Measurements from ENCODE around the gene NFATC2IP. TPM values are rescaled to one million over a fixed set of nuclear protein-coding genes. Genes with fewer than 3 reads are reported as not detected.

The NFATC2IP gene
- total and polyA plus RNA-seq, 10 of the 15 experiments (the other 5 are each of a cell fraction or from before 2014, with no cell fraction given): 12.2 to 93.9 (median 46.9) TPM

DNA sequence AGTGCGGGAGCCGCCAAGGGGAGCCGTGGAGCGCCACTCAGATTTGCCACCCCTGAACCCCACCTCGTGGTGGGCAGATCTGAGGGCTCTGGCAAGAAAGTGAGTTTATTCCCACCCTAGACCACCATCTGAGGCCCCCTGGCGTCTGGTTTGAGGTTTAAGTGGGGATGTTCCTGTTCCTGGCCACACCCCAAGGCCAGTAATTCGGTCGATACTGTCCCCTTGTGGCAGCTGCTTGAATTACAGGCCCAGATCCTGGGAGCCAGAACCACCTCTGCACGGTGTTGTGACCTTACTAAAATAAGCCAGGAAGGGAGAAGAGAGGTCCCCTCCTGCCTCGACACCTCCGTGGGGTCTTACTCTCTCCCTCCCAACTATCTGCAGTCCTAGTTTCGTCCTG lies 30.8 kb downstream of the NFATC2IP start:
- BruUV-seq (replicated peaks): no TSS peak
- peak; percentile 66; the same call in 1 of the 2 replicates for TF ChIP-seq CBX5 (IDR thresholded peaks at IDR 0.05; ENCODE audit: low read depth)
- TF ChIP-seq SUZ12 (IDR thresholded peaks at IDR 0.05; ENCODE audit: unreplicated experiment): no peak
- TF ChIP-seq STAT1 (conservative IDR thresholded peaks at IDR 0.05): no peak
- TF ChIP-seq, protein P1, sequence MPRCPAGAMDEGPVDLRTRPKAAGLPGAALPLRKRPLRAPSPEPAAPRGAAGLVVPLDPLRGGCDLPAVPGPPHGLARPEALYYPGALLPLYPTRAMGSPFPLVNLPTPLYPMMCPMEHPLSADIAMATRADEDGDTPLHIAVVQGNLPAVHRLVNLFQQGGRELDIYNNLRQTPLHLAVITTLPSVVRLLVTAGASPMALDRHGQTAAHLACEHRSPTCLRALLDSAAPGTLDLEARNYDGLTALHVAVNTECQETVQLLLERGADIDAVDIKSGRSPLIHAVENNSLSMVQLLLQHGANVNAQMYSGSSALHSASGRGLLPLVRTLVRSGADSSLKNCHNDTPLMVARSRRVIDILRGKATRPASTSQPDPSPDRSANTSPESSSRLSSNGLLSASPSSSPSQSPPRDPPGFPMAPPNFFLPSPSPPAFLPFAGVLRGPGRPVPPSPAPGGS (IDR thresholded peaks at IDR 0.05; ENCODE audit: borderline replicate concordance, insufficient read depth, low read depth, low read length, poor library complexity, severe bottlenecking): no peak
- no peak for TF ChIP-seq GATAD2B (conservative IDR thresholded peaks at IDR 0.05; ENCODE audit: low read depth)
- TF ChIP-seq POLR2A (IDR thresholded peaks at IDR 0.05; ENCODE audit: low read depth, low read length): 0 out of 2 replicates have a peak, but pooled peaks have one; percentile 12
- TF ChIP-seq, protein P2, sequence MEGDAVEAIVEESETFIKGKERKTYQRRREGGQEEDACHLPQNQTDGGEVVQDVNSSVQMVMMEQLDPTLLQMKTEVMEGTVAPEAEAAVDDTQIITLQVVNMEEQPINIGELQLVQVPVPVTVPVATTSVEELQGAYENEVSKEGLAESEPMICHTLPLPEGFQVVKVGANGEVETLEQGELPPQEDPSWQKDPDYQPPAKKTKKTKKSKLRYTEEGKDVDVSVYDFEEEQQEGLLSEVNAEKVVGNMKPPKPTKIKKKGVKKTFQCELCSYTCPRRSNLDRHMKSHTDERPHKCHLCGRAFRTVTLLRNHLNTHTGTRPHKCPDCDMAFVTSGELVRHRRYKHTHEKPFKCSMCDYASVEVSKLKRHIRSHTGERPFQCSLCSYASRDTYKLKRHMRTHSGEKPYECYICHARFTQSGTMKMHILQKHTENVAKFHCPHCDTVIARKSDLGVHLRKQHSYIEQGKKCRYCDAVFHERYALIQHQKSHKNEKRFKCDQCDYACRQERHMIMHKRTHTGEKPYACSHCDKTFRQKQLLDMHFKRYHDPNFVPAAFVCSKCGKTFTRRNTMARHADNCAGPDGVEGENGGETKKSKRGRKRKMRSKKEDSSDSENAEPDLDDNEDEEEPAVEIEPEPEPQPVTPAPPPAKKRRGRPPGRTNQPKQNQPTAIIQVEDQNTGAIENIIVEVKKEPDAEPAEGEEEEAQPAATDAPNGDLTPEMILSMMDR (IDR thresholded peaks at IDR 0.05 in 2 of 3, conservative IDR thresholded peaks at IDR 0.05 in 1 of 3; ENCODE audit: control insufficient read depth in 2 of 3, extremely low read depth in 1 of 3, insufficient read depth in 1 of 3, low read depth in 3 of 3, low read length in 3 of 3): peak in 2 of 3 experiments; percentile 62 to 82; a peak in 5 of 6 replicates
- TF ChIP-seq NRF1 (conservative IDR thresholded peaks at IDR 0.05; ENCODE audit: low read depth, low read length): no peak
- TF ChIP-seq SPI1 (IDR thresholded peaks at IDR 0.05; ENCODE audit: borderline replicate concordance, insufficient read depth, low read depth, low read length): no peak
- TF ChIP-seq TCF3 (IDR thresholded peaks at IDR 0.05; ENCODE audit: borderline replicate concordance, insufficient read depth, low read depth, low read length): no peak
- TF ChIP-seq, protein P3, sequence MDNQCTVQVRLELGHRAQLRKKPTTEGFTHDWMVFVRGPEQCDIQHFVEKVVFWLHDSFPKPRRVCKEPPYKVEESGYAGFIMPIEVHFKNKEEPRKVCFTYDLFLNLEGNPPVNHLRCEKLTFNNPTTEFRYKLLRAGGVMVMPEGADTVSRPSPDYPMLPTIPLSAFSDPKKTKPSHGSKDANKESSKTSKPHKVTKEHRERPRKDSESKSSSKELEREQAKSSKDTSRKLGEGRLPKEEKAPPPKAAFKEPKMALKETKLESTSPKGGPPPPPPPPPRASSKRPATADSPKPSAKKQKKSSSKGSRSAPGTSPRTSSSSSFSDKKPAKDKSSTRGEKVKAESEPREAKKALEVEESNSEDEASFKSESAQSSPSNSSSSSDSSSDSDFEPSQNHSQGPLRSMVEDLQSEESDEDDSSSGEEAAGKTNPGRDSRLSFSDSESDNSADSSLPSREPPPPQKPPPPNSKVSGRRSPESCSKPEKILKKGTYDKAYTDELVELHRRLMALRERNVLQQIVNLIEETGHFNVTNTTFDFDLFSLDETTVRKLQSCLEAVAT (IDR thresholded peaks at IDR 0.05): no peak
- TF ChIP-seq RAD21 (IDR thresholded peaks at IDR 0.05; ENCODE audit: insufficient read depth, low read depth, low read length): 0 out of 2 replicates have a peak, but pooled peaks have one; percentile 9
- no peak for TF ChIP-seq POLR2AphosphoS5 (IDR thresholded peaks at IDR 0.05; ENCODE audit: low read length)
- TF ChIP-seq, protein P4, sequence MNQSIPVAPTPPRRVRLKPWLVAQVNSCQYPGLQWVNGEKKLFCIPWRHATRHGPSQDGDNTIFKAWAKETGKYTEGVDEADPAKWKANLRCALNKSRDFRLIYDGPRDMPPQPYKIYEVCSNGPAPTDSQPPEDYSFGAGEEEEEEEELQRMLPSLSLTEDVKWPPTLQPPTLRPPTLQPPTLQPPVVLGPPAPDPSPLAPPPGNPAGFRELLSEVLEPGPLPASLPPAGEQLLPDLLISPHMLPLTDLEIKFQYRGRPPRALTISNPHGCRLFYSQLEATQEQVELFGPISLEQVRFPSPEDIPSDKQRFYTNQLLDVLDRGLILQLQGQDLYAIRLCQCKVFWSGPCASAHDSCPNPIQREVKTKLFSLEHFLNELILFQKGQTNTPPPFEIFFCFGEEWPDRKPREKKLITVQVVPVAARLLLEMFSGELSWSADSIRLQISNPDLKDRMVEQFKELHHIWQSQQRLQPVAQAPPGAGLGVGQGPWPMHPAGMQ (IDR thresholded peaks at IDR 0.05; ENCODE audit: borderline replicate concordance): no peak
- TF ChIP-seq, protein P5, sequence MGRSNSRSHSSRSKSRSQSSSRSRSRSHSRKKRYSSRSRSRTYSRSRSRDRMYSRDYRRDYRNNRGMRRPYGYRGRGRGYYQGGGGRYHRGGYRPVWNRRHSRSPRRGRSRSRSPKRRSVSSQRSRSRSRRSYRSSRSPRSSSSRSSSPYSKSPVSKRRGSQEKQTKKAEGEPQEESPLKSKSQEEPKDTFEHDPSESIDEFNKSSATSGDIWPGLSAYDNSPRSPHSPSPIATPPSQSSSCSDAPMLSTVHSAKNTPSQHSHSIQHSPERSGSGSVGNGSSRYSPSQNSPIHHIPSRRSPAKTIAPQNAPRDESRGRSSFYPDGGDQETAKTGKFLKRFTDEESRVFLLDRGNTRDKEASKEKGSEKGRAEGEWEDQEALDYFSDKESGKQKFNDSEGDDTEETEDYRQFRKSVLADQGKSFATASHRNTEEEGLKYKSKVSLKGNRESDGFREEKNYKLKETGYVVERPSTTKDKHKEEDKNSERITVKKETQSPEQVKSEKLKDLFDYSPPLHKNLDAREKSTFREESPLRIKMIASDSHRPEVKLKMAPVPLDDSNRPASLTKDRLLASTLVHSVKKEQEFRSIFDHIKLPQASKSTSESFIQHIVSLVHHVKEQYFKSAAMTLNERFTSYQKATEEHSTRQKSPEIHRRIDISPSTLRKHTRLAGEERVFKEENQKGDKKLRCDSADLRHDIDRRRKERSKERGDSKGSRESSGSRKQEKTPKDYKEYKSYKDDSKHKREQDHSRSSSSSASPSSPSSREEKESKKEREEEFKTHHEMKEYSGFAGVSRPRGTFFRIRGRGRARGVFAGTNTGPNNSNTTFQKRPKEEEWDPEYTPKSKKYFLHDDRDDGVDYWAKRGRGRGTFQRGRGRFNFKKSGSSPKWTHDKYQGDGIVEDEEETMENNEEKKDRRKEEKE (IDR thresholded peaks at IDR 0.05): no peak

More for the DNA sequence above, 30.8 kb downstream of the NFATC2IP start:
- DNase-seq (ENCODE audit: low read depth, low spot score) (no peak), ATAC-seq (no peak), FAIRE-seq (no peak)
- Histone ChIP-seq H3K27me3 (replicated peaks in 1 of 2; ENCODE audit: control insufficient read depth in 2 of 2, insufficient read depth in 2 of 2, low read length in 1 of 2) (no peaks in the 10 kb centered on the region), H3K27ac (ENCODE audit: control insufficient read depth, insufficient read depth) (no peak overlapping the region), H3K36me3 (ENCODE audit: control insufficient read depth in 2 of 2, insufficient read depth in 2 of 2, low read length in 1 of 2) (peaks cover 0 to 10% of the 10 kb centered on the region in 2 experiments; a peak in 3 of 4 replicates), H3K4me1 (ENCODE audit: control insufficient read depth, insufficient read depth, low read length) (peaks cover 12% of the 10 kb centered on the region), H3K4me2 (ENCODE audit: control insufficient read depth, insufficient read depth) (no peak overlapping the region), H3K4me3 (no peak overlapping the region), H3K79me2 (ENCODE audit: control insufficient read depth, insufficient read depth, low read length) (no peaks in the 10 kb centered on the region), H4K20me1 (ENCODE audit: control insufficient read depth, insufficient read depth) (no peaks in the 10 kb centered on the region), H3K9ac (ENCODE audit: control insufficient read depth, insufficient read depth, low read length) (no peak overlapping the region), H2AFZ (ENCODE audit: control insufficient read depth, low read depth, low read length) (no peak overlapping the region), H3K9me3 (replicated peaks; ENCODE audit: control insufficient read depth, insufficient read depth, low read length) (no peaks in the 10 kb centered on the region; the same call in 2 of the 3 replicates)
- intact Hi-C loops (cut with micrococcal nuclease; ENCODE audit: unreplicated experiment): no loop called here
- POLR2A ChIA-PET: no interaction called here
- WGBS (ENCODE audit: insufficient coverage, insufficient replicate concordance, low lambda C conversion rate, missing lambda C conversion rate): 83% methylated on average over 11 of the region's 12 CpGs
- SMC1A ChIA-PET (ENCODE audit: uncharacterized antibody, unreplicated experiment): no interaction called here
- CTCF ChIA-PET: no interaction called here
- in situ Hi-C loops (cut with MboI): no loop called here
- RAD21 ChIA-PET (ENCODE audit: unreplicated experiment): no interaction called here
